Measurements from ENCODE around the gene IL9.

IL9 gene

GRCh38 chr5:135895474-135896006 is at the start of gene IL9:
Gene IL9 (minus strand): TSS chr5:135895841. CDS start chr5:135895816, 25 bp downstream.
- ChIA-PET CTCF (no interaction called here), POLR2A (no interaction called here)
- no peak for DNase-seq (ENCODE audit: extremely low spot score)
- TF ChIP-seq, protein P1, sequence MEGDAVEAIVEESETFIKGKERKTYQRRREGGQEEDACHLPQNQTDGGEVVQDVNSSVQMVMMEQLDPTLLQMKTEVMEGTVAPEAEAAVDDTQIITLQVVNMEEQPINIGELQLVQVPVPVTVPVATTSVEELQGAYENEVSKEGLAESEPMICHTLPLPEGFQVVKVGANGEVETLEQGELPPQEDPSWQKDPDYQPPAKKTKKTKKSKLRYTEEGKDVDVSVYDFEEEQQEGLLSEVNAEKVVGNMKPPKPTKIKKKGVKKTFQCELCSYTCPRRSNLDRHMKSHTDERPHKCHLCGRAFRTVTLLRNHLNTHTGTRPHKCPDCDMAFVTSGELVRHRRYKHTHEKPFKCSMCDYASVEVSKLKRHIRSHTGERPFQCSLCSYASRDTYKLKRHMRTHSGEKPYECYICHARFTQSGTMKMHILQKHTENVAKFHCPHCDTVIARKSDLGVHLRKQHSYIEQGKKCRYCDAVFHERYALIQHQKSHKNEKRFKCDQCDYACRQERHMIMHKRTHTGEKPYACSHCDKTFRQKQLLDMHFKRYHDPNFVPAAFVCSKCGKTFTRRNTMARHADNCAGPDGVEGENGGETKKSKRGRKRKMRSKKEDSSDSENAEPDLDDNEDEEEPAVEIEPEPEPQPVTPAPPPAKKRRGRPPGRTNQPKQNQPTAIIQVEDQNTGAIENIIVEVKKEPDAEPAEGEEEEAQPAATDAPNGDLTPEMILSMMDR (IDR thresholded peaks at IDR 0.05; ENCODE audit: control extremely low read depth, extremely low read depth, low read depth, missing control alignments) = no peak

DNA sequence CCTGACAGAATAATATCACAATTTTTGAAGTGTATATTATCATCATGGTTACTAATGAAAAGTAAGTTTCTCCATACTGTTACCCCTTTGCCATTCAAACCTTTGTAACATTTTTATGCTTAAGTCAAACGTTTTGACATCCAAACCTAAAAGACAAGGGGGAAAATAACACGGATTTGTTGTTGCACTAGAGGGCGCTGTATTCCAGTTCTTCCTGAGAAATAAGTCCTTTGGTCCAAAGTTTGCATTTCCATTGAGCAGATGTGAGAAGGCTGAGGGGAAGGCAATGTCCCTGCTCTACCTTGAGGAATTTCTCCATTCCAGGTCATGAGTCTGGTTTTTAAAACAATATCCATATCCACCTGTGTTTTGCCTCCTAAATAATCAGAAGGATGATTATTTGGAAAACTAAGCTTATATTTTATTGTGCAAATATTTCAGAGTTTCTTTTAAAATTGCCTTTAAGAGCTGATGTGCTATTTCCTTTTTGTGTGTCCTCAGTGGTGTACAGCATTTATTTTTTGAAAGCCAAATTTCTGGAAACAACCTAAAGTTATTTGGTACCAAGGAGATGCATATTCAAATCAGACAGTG is 49.4 kb upstream of the IL9 start:
- TF ChIP-seq, protein P1 (IDR thresholded peaks at IDR 0.05; ENCODE audit: control extremely low read depth, extremely low read depth, low read depth, missing control alignments) = peak; percentile 66
- CTCF ChIA-PET = interaction anchor here (0.6 to 1.9 kb wide), 6 partner anchors 9 to 379 kb away, joined by 3 to 14 read pairs (median 4); no protein-coding TSS in a partner anchor
- peak; percentile 36 for DNase-seq (ENCODE audit: extremely low spot score)
- POLR2A ChIA-PET = no interaction called here

GRCh38 chr5:135944564-135944963 is 48.9 kb upstream of the IL9 start:
- TF ChIP-seq, protein P1 (IDR thresholded peaks at IDR 0.05; ENCODE audit: control extremely low read depth, extremely low read depth, low read depth, missing control alignments) = no peak
- DNase-seq (ENCODE audit: extremely low spot score) = no peak
- ChIA-PET POLR2A (no interaction called here), CTCF (interaction anchor here (0.6 to 1.2 kb wide), 4 partner anchors 9 to 379 kb away, joined by 3 to 4 read pairs (median 3); no protein-coding TSS in a partner anchor)

DNA sequence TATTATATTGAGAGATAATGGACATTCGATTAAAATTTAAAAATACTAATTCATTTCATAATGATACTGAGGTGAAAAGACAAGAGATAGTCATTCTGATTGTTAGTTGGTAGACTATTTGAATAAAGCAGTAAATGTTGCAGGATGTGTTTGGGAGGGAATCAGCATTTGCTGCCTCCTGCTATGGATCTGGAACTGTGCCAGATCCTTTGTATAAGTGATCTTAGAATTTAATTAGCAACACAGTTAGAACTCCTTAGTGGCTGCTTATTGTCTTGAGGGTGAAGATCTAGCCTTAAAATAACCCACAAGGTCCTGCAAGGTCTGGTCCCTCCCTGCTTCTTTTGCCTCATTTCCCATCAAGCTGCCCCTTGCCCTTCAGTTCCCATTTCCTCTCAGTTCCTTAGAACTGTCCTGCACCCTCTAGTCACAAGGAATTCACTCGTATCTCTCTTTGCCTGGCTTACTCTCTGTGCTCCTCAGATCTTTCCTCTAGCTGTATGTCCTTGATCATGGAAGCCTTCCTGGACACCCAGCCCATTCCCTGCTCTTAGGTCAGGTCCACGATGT is 46.6 kb upstream of the IL9 start:
- TF ChIP-seq, protein P1 (IDR thresholded peaks at IDR 0.05; ENCODE audit: control extremely low read depth, extremely low read depth, low read depth, missing control alignments) = no peak
- no peak for DNase-seq (ENCODE audit: extremely low spot score)
- POLR2A ChIA-PET = no interaction called here
- CTCF ChIA-PET = interaction anchor here (1.4 to 2.0 kb wide), 2 partner anchors 18 to 269 kb away, joined by 3 to 8 read pairs; no protein-coding TSS in a partner anchor

DNA sequence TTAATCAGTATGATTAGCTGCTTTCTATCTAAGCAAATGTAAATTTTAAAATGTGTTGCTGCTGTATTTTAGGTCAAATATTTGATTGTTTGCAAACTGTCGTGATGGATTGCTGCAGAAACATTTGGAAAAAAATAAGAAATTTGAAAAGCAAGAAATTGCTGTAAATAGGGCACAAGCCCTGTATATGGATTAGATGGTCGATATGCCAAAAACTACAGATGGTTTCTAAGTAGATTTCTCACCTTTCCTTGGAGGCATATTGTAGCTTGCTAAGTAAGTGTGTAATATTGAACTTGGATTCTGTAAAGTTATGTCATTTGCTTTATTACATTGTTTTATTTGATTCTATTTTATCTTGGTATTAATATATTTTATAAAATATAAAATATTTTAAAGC is 46.1 kb upstream of the IL9 start:
- CTCF ChIA-PET = interaction anchor here (1.4 to 2.0 kb wide), 3 partner anchors 18 to 270 kb away, joined by 3 to 8 read pairs (median 4); no protein-coding TSS in a partner anchor

DNA sequence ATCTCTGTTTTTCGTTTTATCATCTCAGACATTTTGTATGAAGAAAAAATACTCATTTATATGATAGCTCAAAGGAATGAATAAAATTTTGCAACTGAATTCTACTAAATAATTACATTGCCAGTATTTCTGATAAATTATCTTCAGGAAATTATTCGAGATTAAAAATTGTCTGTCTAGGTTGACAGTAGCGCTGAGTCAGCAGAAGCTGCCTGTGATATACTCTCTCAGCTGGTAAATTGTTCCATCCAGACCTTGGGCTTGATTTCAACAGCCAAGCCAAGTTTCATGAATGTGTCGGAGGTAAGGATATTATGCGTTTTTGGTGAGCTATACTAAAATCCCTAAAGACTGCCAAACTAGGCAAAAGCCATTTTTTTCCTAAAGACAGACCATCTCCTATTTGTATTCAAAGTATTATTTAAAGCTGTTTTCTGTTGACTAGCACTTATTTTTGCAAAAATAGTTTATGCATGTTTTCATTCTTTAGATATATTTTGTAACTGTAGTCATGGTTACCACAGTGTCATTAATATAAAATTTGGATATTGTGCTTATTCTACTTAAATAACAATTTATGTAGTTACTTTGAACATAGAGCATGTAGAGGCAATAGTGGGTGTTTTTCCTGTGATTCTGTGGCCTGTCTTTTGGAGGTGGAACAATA is 41.7 kb upstream of the IL9 start:
- POLR2A ChIA-PET = no interaction called here
- TF ChIP-seq, protein P1 (IDR thresholded peaks at IDR 0.05; ENCODE audit: control extremely low read depth, extremely low read depth, low read depth, missing control alignments) = no peak
- CTCF ChIA-PET = interaction anchor here (1.6 kb wide), 1 partner anchor 13 kb away, joined by 3 read pairs; no protein-coding TSS in a partner anchor
- no peak for DNase-seq (ENCODE audit: extremely low spot score)

More for the DNA sequence above, 46.1 kb upstream of the IL9 start:
- TF ChIP-seq, protein P1 (IDR thresholded peaks at IDR 0.05; ENCODE audit: control extremely low read depth, extremely low read depth, low read depth, missing control alignments) = no peak
- POLR2A ChIA-PET = no interaction called here
- no peak for DNase-seq (ENCODE audit: extremely low spot score)
